IMR-90 (cell line): Measurements from ENCODE around the gene FRMD4B. TPM values are rescaled to one million over a fixed set of nuclear protein-coding genes. Genes with fewer than 3 reads are reported as not detected.

Experiments used
- ATAC-seq: fragments of 200-7000 bp; cut with Tn5 transposase; 2 replicates; pipeline ENCODE4 v1.9.1; 2020; ENCODE audit warnings: low read depth, mild to moderate bottlenecking, moderate library complexity
- BruUV-seq: library from RNA; stranded (reverse); fragments of 400-500 nt; replicated peaks from 2 replicates; lab custom pipeline; 2021; lab: Mats Ljungman, UMichigan
- CTCF ChIA-PET: fragments of 300-600 bp; formaldehyde crosslinking; extraction: SDS; loops from one replicate; lab custom pipeline; 2021; ENCODE audit warnings: antibody characterized with exemption; lab: Yijun Ruan, JAX
- POLR2A ChIA-PET: fragments of 300-600 bp; sonication (Branson Sonifier 250); formaldehyde crosslinking; loops from one replicate; lab custom pipeline; 2022; ENCODE audit warnings: antibody characterized with exemption; ENCODE audit not compliant: unreplicated experiment; lab: Charles Lee
- DNase-seq: peaks from one replicate; pipeline ENCODE4 v3.0.0; 2013
- H2AFZ ChIP-seq: replicated peaks from 2 replicates; pipeline ENCODE3; 2013; ENCODE audit warnings: low read length, mild to moderate bottlenecking; ENCODE audit not compliant: poor library complexity
- H2AK5ac ChIP-seq: 2 replicates; pipeline ENCODE4 v1.6.1; 2013; ENCODE audit warnings: low read depth, low read length, inconsistent platforms
- H2AK9ac ChIP-seq: replicated peaks from 2 replicates; pipeline ENCODE3; 2013; ENCODE audit warnings: mild to moderate bottlenecking, low read depth, low read length, moderate library complexity; ENCODE audit not compliant: poor library complexity
- H2BK120ac ChIP-seq: 2 replicates; pipeline ENCODE4 v1.6.1; 2013; ENCODE audit warnings: low read depth, low read length, inconsistent platforms
- H2BK15ac ChIP-seq: 3 replicates; pipeline ENCODE4 v1.6.1; 2013; ENCODE audit warnings: low read depth, low read length, inconsistent platforms
- H2BK20ac ChIP-seq: 2 replicates; pipeline ENCODE4 v1.6.1; 2013; ENCODE audit warnings: low read depth, mild to moderate bottlenecking, inconsistent platforms, low read length, moderate library complexity
- H2BK5ac ChIP-seq: 2 replicates; pipeline ENCODE4 v1.6.1; 2013; ENCODE audit warnings: mild to moderate bottlenecking, low read depth, low read length, inconsistent platforms; ENCODE audit not compliant: poor library complexity, severe bottlenecking
- H3K14ac ChIP-seq: replicated peaks from 2 replicates; pipeline ENCODE4 v1.6.1; 2013; ENCODE audit warnings: low read depth, low read length, inconsistent platforms
- H3K18ac ChIP-seq: 2 replicates; pipeline ENCODE4 v1.6.1; 2013; ENCODE audit warnings: low read depth, low read length, control low read depth
- H3K23ac ChIP-seq: 2 replicates; pipeline ENCODE4 v1.6.1; 2013; ENCODE audit warnings: low read depth, low read length, inconsistent platforms
- H3K27ac ChIP-seq: 2 replicates; pipeline ENCODE4 v1.5.1; 2013; ENCODE audit warnings: mild to moderate bottlenecking, control low read depth, low read length; ENCODE audit not compliant: insufficient read depth
- H3K27me3 ChIP-seq: 2 replicates; pipeline ENCODE4 v1.6.1; 2013; ENCODE audit warnings: low read length; ENCODE audit not compliant: control insufficient read depth, insufficient read depth
- H3K36me3 ChIP-seq: 2 replicates; pipeline ENCODE4 v1.6.1; 2013; ENCODE audit warnings: low read length, mixed read lengths; ENCODE audit not compliant: control insufficient read depth, insufficient read depth
- H3K4ac ChIP-seq: 2 replicates; pipeline ENCODE4 v1.6.1; 2013; ENCODE audit warnings: low read depth, low read length, inconsistent platforms
- H3K4me1 ChIP-seq: 2 replicates; pipeline ENCODE4 v1.6.1; 2013; ENCODE audit warnings: low read length, mixed read lengths; ENCODE audit not compliant: control insufficient read depth, insufficient read depth
- H3K4me2 ChIP-seq: 2 replicates; pipeline ENCODE4 v1.6.1; 2013; ENCODE audit warnings: low read depth, mild to moderate bottlenecking, control low read depth, low read length, moderate library complexity
- H3K4me3 ChIP-seq: 2 replicates; pipeline ENCODE4 v1.5.1; 2013; ENCODE audit warnings: low read depth, mild to moderate bottlenecking, control low read depth, low read length, moderate library complexity; ENCODE audit not compliant: insufficient read depth
- H3K56ac ChIP-seq: 2 replicates; pipeline ENCODE4 v1.6.1; 2013; ENCODE audit warnings: low read length, inconsistent platforms; ENCODE audit not compliant: insufficient read depth; ENCODE audit errors: extremely low read depth
- H3K79me1 ChIP-seq, 2 experiments: 2 replicates each; pipeline ENCODE4 v1.6.1; 2013; ENCODE audit warnings: low read length in 2 of 2, inconsistent platforms in 1 of 2, low read depth in 1 of 2
- H3K9ac ChIP-seq: 2 replicates; pipeline ENCODE4 v1.6.1; 2013; ENCODE audit warnings: low read depth, low read length, control low read depth
- H3K9me1 ChIP-seq: 2 replicates; pipeline ENCODE4 v1.6.1; 2013; ENCODE audit warnings: low read length, inconsistent platforms; ENCODE audit not compliant: insufficient read depth
- H3K9me3 ChIP-seq: 2 replicates; pipeline ENCODE4 v1.6.1; 2013; ENCODE audit warnings: low read length; ENCODE audit not compliant: control insufficient read depth, insufficient read depth
- H4K20me1 ChIP-seq: 2 replicates; pipeline ENCODE4 v1.6.1; 2013; ENCODE audit warnings: low read length, inconsistent platforms; ENCODE audit not compliant: insufficient read depth
- H4K5ac ChIP-seq: 2 replicates; pipeline ENCODE4 v1.6.1; 2013; ENCODE audit warnings: mild to moderate bottlenecking, low read depth, low read length, control low read depth
- H4K8ac ChIP-seq, 2 experiments: 2 replicates each; pipeline ENCODE4 v1.6.1; 2013; ENCODE audit warnings: low read depth in 2 of 2, low read length in 2 of 2, control low read depth in 1 of 2, inconsistent platforms in 1 of 2
- H4K91ac ChIP-seq: 2 replicates; pipeline ENCODE4 v1.6.1; 2013; ENCODE audit warnings: low read depth, low read length, inconsistent platforms; ENCODE audit not compliant: insufficient read depth
- BHLHE40 ChIP-seq: fragments of 150-350 bp; IDR thresholded peaks from 2 replicates; pipeline ENCODE4 v1.6.1; 2016; ENCODE audit warnings: mild to moderate bottlenecking, low read depth, low read length
- CEBPB ChIP-seq: IDR thresholded peaks from 2 replicates; pipeline ENCODE4 v1.6.1; 2012; ENCODE audit warnings: low read depth, low read length, improper control_type of control experiment
- CHD1 ChIP-seq: IDR thresholded peaks from 2 replicates; pipeline ENCODE4 v1.6.1; 2012; ENCODE audit warnings: low read depth, low read length, improper control_type of control experiment
- CTCF ChIP-seq: conservative IDR thresholded peaks from 2 replicates; pipeline ENCODE4 v1.5.1; 2012; ENCODE audit warnings: mild to moderate bottlenecking, low read depth, low read length, improper control_type of control experiment
- ELK1 ChIP-seq: fragments of 150-350 bp; IDR thresholded peaks from 2 replicates; pipeline ENCODE4 v1.6.1; 2016; ENCODE audit warnings: low read depth, mild to moderate bottlenecking, low read length, moderate library complexity, borderline replicate concordance
- FOS ChIP-seq: fragments of 150-350 bp; IDR thresholded peaks from 2 replicates; pipeline ENCODE4 v1.6.1; 2016; ENCODE audit warnings: low read depth, low read length
- MAFK ChIP-seq: IDR thresholded peaks from 2 replicates; pipeline ENCODE4 v1.6.1; 2012; ENCODE audit warnings: low read depth, low read length, improper control_type of control experiment
- MAZ ChIP-seq: IDR thresholded peaks from 2 replicates; pipeline ENCODE4 v1.6.1; 2012; ENCODE audit warnings: low read depth, mild to moderate bottlenecking, low read length, improper control_type of control experiment, moderate library complexity, borderline replicate concordance
- MXI1 ChIP-seq: IDR thresholded peaks from 2 replicates; pipeline ENCODE4 v1.6.1; 2012; ENCODE audit warnings: low read depth, mild to moderate bottlenecking, low read length, moderate library complexity, borderline replicate concordance
- NFE2L2 ChIP-seq: fragments of 150-350 bp; IDR thresholded peaks from 2 replicates; pipeline ENCODE4 v1.6.1; 2016; ENCODE audit warnings: low read depth, mild to moderate bottlenecking, low read length
- POLR2A ChIP-seq: IDR thresholded peaks from 2 replicates; pipeline ENCODE4 v1.6.1; 2012; ENCODE audit warnings: mild to moderate bottlenecking, low read depth, low read length
- RAD21 ChIP-seq: IDR thresholded peaks from 2 replicates; pipeline ENCODE4 v1.6.1; 2012; ENCODE audit warnings: low read length, improper control_type of control experiment
- RCOR1 ChIP-seq: IDR thresholded peaks from 2 replicates; pipeline ENCODE4 v1.6.1; 2012; ENCODE audit warnings: mild to moderate bottlenecking, low read length, improper control_type of control experiment; ENCODE audit not compliant: insufficient replicate concordance
- RFX5 ChIP-seq: IDR thresholded peaks from 2 replicates; pipeline ENCODE4 v1.8.0; 2012; ENCODE audit warnings: low read depth, mild to moderate bottlenecking, low read length, moderate library complexity
- SMC3 ChIP-seq: fragments of 150-350 bp; IDR thresholded peaks from 2 replicates; pipeline ENCODE4 v1.6.1; 2016; ENCODE audit warnings: low read depth, mild to moderate bottlenecking, antibody characterized with exemption, low read length, moderate library complexity
- USF2 ChIP-seq: fragments of 150-350 bp; IDR thresholded peaks from 2 replicates; pipeline ENCODE4 v1.6.1; 2017; ENCODE audit warnings: mild to moderate bottlenecking, antibody characterized with exemption, low read length, low read depth
- WGBS, 2 experiments: methylation state at CpG; one replicate each; pipeline versions ENCODE4 v1.1.5 to v1.1.7; 2013; ENCODE audit warnings: missing lambda C conversion rate in 2 of 2; ENCODE audit not compliant: insufficient read length in 1 of 2; ENCODE audit errors: extremely low coverage in 2 of 2; 5-methylcytosine and 5-hydroxymethylcytosine counted together
- dilution Hi-C: fragments of 300-500 bp; cut with HindIII; formaldehyde crosslinking; loops from one replicate; pipeline ENCODE4 v1.14.3; 2018; ENCODE audit warnings: low sequenced_read_pairs; ENCODE audit not compliant: unreplicated experiment
- in situ Hi-C: fragments of 300-500 bp; cut with MboI; formaldehyde crosslinking; loops from 3 replicates; pipeline ENCODE4 v1.14.3; 2019; ENCODE audit warnings: low sequenced_read_pairs, inconsistent platforms, mixed read lengths
- intact Hi-C: fragments of 100-400 bp; cut with micrococcal nuclease; formaldehyde crosslinking; loops from 2 replicates; pipeline ENCODE4 v1.10.0; 2022
- polyA plus RNA-seq, 3 experiments: library from polyadenylated mRNA; depleted of rRNA; stranded (reverse); fragments of >200 nt; gene quantifications; 2 replicates each; pipeline ENCODE4 v1.2.3, GENCODE V29; 2012; ENCODE audit warnings: low replicate concordance in 1 of 3
- total RNA-seq: library from RNA; depleted of rRNA; stranded (reverse); fragments of >200 nt; gene quantifications from 2 replicates; pipeline ENCODE4 v1.2.3, GENCODE V29; 2012

The FRMD4B gene
- total and polyA plus RNA-seq, 2 of the 4 experiments (the other 2 are of a cell fraction): 0.14 to 0.36 TPM

GRCh38 chr3:69162308-69162980 is 223.4 kb downstream of the FRMD4B start:
- H3K4me2 ChIP-seq: no peak overlapping the region
- H3K4me3 ChIP-seq: no peak overlapping the region
- POLR2A ChIA-PET: no interaction called here
- no peak overlapping the region for H2AK5ac ChIP-seq
- H4K20me1 ChIP-seq: no peaks in the 10 kb centered on the region
- dilution Hi-C loops: no loop called here
- no peaks in the 10 kb centered on the region for H3K9me3 ChIP-seq
- CTCF ChIA-PET: interaction anchor here (0.7 to 3.6 kb wide), 14 partner anchors 11 to 264 kb away, joined by 3 to 51 read pairs (median 6); no protein-coding TSS in a partner anchor
- no peak overlapping the region for H4K8ac ChIP-seq
- intact Hi-C loops: no loop called here
- H3K9ac ChIP-seq: no peak overlapping the region
- H3K4ac ChIP-seq: no peak overlapping the region
- no CpG with 5 or more reads among the region's 2 CpGs for WGBS, 2 experiments
- no peak overlapping the region for H3K27ac ChIP-seq
- H3K27me3 ChIP-seq: peaks cover 14% of the 10 kb centered on the region
- no peak overlapping the region for H2BK120ac ChIP-seq
- no peak overlapping the region for H3K14ac ChIP-seq
- no peak for TF ChIP-seq NFE2L2
- no peak for TF ChIP-seq CEBPB
- no peak for TF ChIP-seq SMC3
- no peak for TF ChIP-seq USF2
- no peak for TF ChIP-seq RFX5
- no peak for TF ChIP-seq CTCF
- no peak for TF ChIP-seq POLR2A
- no peak for TF ChIP-seq MAZ
- TF ChIP-seq ELK1: no peak
- no peak for TF ChIP-seq FOS
- TF ChIP-seq MAFK: no peak
- no peak for TF ChIP-seq MXI1
- no peak for TF ChIP-seq RCOR1
- no peak for TF ChIP-seq RAD21
- no peak for TF ChIP-seq CHD1
- no peak for TF ChIP-seq BHLHE40
- H2BK20ac ChIP-seq: no peak overlapping the region
- no peak overlapping the region for H3K56ac ChIP-seq
- H3K79me1 ChIP-seq: no peaks in the 10 kb centered on the region
- no peak overlapping the region for H2BK15ac ChIP-seq
- no peaks in the 10 kb centered on the region for H3K9me1 ChIP-seq
- no peak overlapping the region for H2AK9ac ChIP-seq
- no peak overlapping the region for H3K18ac ChIP-seq
- no peaks in the 10 kb centered on the region for H3K36me3 ChIP-seq
- ATAC-seq: no peak
- in situ Hi-C loops: loop anchor here (10.0 to 25.0 kb wide), 2 partner anchors 282 to 800 kb away; no protein-coding TSS in a partner anchor
- no TSS peak for BruUV-seq
- H3K23ac ChIP-seq: no peak overlapping the region
- H2BK5ac ChIP-seq: no peak overlapping the region
- no peak overlapping the region for H4K5ac ChIP-seq
- H4K91ac ChIP-seq: no peak overlapping the region
- no peak for DNase-seq
- H3K4me1 ChIP-seq: no peaks in the 10 kb centered on the region
- H2AFZ ChIP-seq: no peak overlapping the region
